Stimulated activated naive CD8-positive, alpha-beta T cell treated with anti-CD3 and anti-CD28 coated beads, Interleukin-15, Interleukin-2, amounts not matched to agents 100 ng/mL and 50 ng/mL, for 24 hours (primary cell): ENCODE measurements around the gene SKAP1.

Experiments
- H3K27ac Mint-ChIP-seq: one replicate; pipeline ENCODE4 v1.8.0; 2021; ENCODE audit warnings: mild to moderate bottlenecking, mixed read lengths
- H3K27me3 Mint-ChIP-seq: one replicate; pipeline ENCODE4 v1.8.0; 2021; ENCODE audit warnings: mixed read lengths
- H3K36me3 Mint-ChIP-seq: one replicate; pipeline ENCODE4 v1.8.0; 2021; ENCODE audit warnings: low read depth, mixed read lengths
- H3K4me1 Mint-ChIP-seq: one replicate; pipeline ENCODE4 v1.8.0; 2021; ENCODE audit warnings: low read depth, mixed read lengths
- H3K4me3 Mint-ChIP-seq: one replicate; pipeline ENCODE4 v1.8.0; 2021; ENCODE audit warnings: mild to moderate bottlenecking, mixed read lengths
- H3K9me3 Mint-ChIP-seq: one replicate; pipeline ENCODE4 v1.8.0; 2021; ENCODE audit warnings: mixed read lengths

The SKAP1 gene

GRCh38 chr17:48184721-48185120, 245.3 kb downstream of the SKAP1 start:
- H3K27ac Mint-ChIP-seq, result no peak overlapping the region
- no peaks in the 10 kb centered on the region for H3K9me3 Mint-ChIP-seq
- peaks cover 4% of the 10 kb centered on the region for H3K4me1 Mint-ChIP-seq
- no peaks in the 10 kb centered on the region for H3K27me3 Mint-ChIP-seq
- H3K4me3 Mint-ChIP-seq, result no peak overlapping the region
- peaks cover 57% of the 10 kb centered on the region for H3K36me3 Mint-ChIP-seq

GRCh38 chr17:48181653-48182052, 248.4 kb downstream of the SKAP1 start:
- Mint-ChIP-seq H3K4me1 (peaks cover 12% of the 10 kb centered on the region), H3K27ac (no peak overlapping the region), H3K9me3 (no peaks in the 10 kb centered on the region), H3K4me3 (no peak overlapping the region), H3K36me3 (peaks cover 58% of the 10 kb centered on the region), H3K27me3 (no peaks in the 10 kb centered on the region)

- no peak overlapping the region for H3K27ac Mint-ChIP-seq
- no peaks in the 10 kb centered on the region for H3K9me3 Mint-ChIP-seq
- peaks cover 12% of the 10 kb centered on the region for H3K4me1 Mint-ChIP-seq
- peaks cover 57% of the 10 kb centered on the region for H3K36me3 Mint-ChIP-seq
- H3K27me3 Mint-ChIP-seq, result no peaks in the 10 kb centered on the region
- no peak overlapping the region for H3K4me3 Mint-ChIP-seq
Measured at GRCh38 chr17:48180842-48181629, 249.0 kb downstream of the SKAP1 start.

- Mint-ChIP-seq H3K27ac (no peak overlapping the region), H3K36me3 (peaks cover 50% of the 10 kb centered on the region), H3K9me3 (no peaks in the 10 kb centered on the region), H3K4me1 (peaks cover 12% of the 10 kb centered on the region), H3K27me3 (no peaks in the 10 kb centered on the region), H3K4me3 (no peak overlapping the region)
Measured at GRCh38 chr17:48179071-48179945, 250.7 kb downstream of the SKAP1 start.

- no peaks in the 10 kb centered on the region for H3K27me3 Mint-ChIP-seq
- no peak overlapping the region for H3K27ac Mint-ChIP-seq
- peaks cover 50% of the 10 kb centered on the region for H3K36me3 Mint-ChIP-seq
- H3K9me3 Mint-ChIP-seq, result no peaks in the 10 kb centered on the region
- H3K4me1 Mint-ChIP-seq, result peaks cover 22% of the 10 kb centered on the region
- H3K4me3 Mint-ChIP-seq, result no peak overlapping the region
Measured at GRCh38 chr17:48178317-48178716, 251.7 kb downstream of the SKAP1 start.

- Mint-ChIP-seq H3K27ac (no peak overlapping the region), H3K9me3 (no peaks in the 10 kb centered on the region)
Measured at GRCh38 chr17:48177816-48178215, 252.2 kb downstream of the SKAP1 start.

GRCh38 chr17:48176471-48176855, 253.6 kb downstream of the SKAP1 start:
- H3K36me3 Mint-ChIP-seq, result peaks cover 36% of the 10 kb centered on the region
- no peaks in the 10 kb centered on the region for H3K9me3 Mint-ChIP-seq
- H3K4me1 Mint-ChIP-seq, result peaks cover 25% of the 10 kb centered on the region
- H3K4me3 Mint-ChIP-seq, result no peak overlapping the region
- no peak overlapping the region for H3K27ac Mint-ChIP-seq
- H3K27me3 Mint-ChIP-seq, result no peaks in the 10 kb centered on the region

More at GRCh38 chr17:48177816-48178215, 252.2 kb downstream of the SKAP1 start:
- H3K4me3 Mint-ChIP-seq, result no peak overlapping the region
- H3K4me1 Mint-ChIP-seq, result peaks cover 25% of the 10 kb centered on the region
- H3K27me3 Mint-ChIP-seq, result no peaks in the 10 kb centered on the region
- H3K36me3 Mint-ChIP-seq, result peaks cover 46% of the 10 kb centered on the region

- Mint-ChIP-seq H3K9me3 (no peaks in the 10 kb centered on the region), H3K4me3 (no peak overlapping the region), H3K27me3 (no peaks in the 10 kb centered on the region), H3K4me1 (peaks cover 25% of the 10 kb centered on the region), H3K27ac (peak overlapping the region; percentile 32), H3K36me3 (peaks cover 35% of the 10 kb centered on the region)
Measured at GRCh38 chr17:48175692-48176470, 254.1 kb downstream of the SKAP1 start.

- Mint-ChIP-seq H3K9me3 (no peaks in the 10 kb centered on the region), H3K4me3 (no peak overlapping the region), H3K27ac (no peak overlapping the region), H3K4me1 (peaks cover 24% of the 10 kb centered on the region), H3K36me3 (peaks cover 26% of the 10 kb centered on the region), H3K27me3 (no peaks in the 10 kb centered on the region)
Measured at GRCh38 chr17:48174833-48175523, 255.0 kb downstream of the SKAP1 start.

GRCh38 chr17:48173191-48173984, 256.6 kb downstream of the SKAP1 start:
- Mint-ChIP-seq H3K9me3 (no peaks in the 10 kb centered on the region), H3K4me3 (no peak overlapping the region), H3K4me1 (peaks cover 14% of the 10 kb centered on the region), H3K36me3 (peaks cover 22% of the 10 kb centered on the region), H3K27me3 (no peaks in the 10 kb centered on the region), H3K27ac (no peak overlapping the region)

- Mint-ChIP-seq H3K9me3 (no peaks in the 10 kb centered on the region), H3K4me1 (peaks cover 14% of the 10 kb centered on the region), H3K36me3 (peaks cover 16% of the 10 kb centered on the region), H3K27me3 (no peaks in the 10 kb centered on the region), H3K4me3 (no peak overlapping the region), H3K27ac (no peak overlapping the region)
Measured at GRCh38 chr17:48169926-48170325, 260.1 kb downstream of the SKAP1 start.

- no peak overlapping the region for H3K27ac Mint-ChIP-seq
- H3K27me3 Mint-ChIP-seq, result no peaks in the 10 kb centered on the region
- H3K4me3 Mint-ChIP-seq, result no peak overlapping the region
- no peaks in the 10 kb centered on the region for H3K4me1 Mint-ChIP-seq
- H3K36me3 Mint-ChIP-seq, result peaks cover 20% of the 10 kb centered on the region
- no peaks in the 10 kb centered on the region for H3K9me3 Mint-ChIP-seq
Measured at GRCh38 chr17:48163809-48164208, 266.2 kb downstream of the SKAP1 start.

GRCh38 chr17:48162946-48163506, 267.0 kb downstream of the SKAP1 start:
- Mint-ChIP-seq H3K27ac (no peak overlapping the region), H3K4me1 (no peaks in the 10 kb centered on the region), H3K9me3 (no peaks in the 10 kb centered on the region), H3K27me3 (no peaks in the 10 kb centered on the region), H3K36me3 (peaks cover 17% of the 10 kb centered on the region), H3K4me3 (no peak overlapping the region)
